Iris pigment epithelial cell (primary cell): Measurements from ENCODE around the gene C10orf143.

Experiments
- DNase-seq: peaks from one replicate; pipeline ENCODE4 v3.0.0-alpha.2; 2011; ENCODE audit warnings: low read depth

Gene C10orf143

GRCh38 chr10:130014263-130015074 is 96.2 kb downstream of the C10orf143 start:
- DNase-seq, result no peak
